Measurements from ENCODE around the gene SERPINB4.

GRCh38 chr18:63677500-63678225, 33.6 kb upstream of the SERPINB4 start:
- TF ChIP-seq CTCF (IDR thresholded peaks at IDR 0.05; ENCODE audit: low read depth, low read length) (no peak), POLR2A (IDR thresholded peaks at IDR 0.05; ENCODE audit: extremely low read depth, insufficient read length) (no peak), MYC (IDR thresholded peaks at IDR 0.05; ENCODE audit: low read depth, low read length) (no peak), MAX (IDR thresholded peaks at IDR 0.05; ENCODE audit: low read depth, low read length) (no peak)
